Jurkat, Clone E6-1 (cell line): ENCODE results near the gene DSCAML1.
"Not testable (repeated sequence)": the region's sequence is repeated elsewhere in the genome, so short reads cannot be mapped to it uniquely, and the experiment has no call there.

Experiments
- DNase-seq: peaks from one replicate; pipeline ENCODE4 v3.0.0-alpha.2; 2011; ENCODE audit warnings: low read depth, low spot score
- H3K4me3 ChIP-seq: 2 replicates; pipeline ENCODE4 v1.5.1; 2011; ENCODE audit warnings: mild to moderate bottlenecking, low read length, control low read depth, moderate library complexity

Gene DSCAML1

DNA sequence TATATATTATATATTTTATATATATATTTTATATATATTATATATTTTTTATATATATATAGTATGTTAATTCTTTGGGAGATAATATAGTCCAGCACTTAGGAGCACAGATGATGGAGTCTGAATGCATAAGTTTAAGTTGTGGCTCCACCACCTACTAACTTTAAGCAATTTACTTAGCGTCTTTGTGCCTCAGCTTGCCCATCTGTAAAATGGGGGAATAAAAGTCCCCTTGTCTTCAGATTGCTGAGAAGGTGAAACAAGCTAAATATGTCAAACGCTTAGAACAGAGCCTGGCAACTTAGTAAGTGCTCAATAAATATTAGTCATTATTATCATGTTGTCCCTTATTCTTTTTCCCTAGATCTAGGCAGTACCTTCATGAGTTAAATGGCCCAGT, 27.5 kb downstream of the DSCAML1 start:
- DNase-seq, result no peak
- H3K4me3 ChIP-seq, result no peak overlapping the region

DNA sequence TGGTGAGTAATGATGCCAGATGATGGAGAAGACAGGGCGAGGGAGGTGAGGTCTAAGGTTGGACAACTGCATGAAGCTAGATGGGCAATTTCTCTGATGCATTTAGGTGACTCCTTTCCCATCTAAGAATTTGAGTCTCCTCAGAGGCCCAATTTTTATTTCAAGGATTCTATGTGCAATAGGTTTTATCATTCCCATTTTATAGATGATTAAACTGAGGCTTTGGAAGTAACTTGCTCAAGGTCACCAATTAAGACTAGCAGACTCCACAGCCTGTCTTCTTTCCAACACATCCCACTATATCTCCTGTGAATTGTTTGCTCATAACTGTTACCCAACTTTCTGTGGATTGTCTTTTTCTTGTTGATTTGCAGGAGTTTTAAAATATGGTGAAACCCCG, 28.5 kb downstream of the DSCAML1 start:
- DNase-seq, result no peak

GRCh38 chr11:117767071-117767470, 29.9 kb downstream of the DSCAML1 start:
- DNase-seq, result no peak
- H3K4me3 ChIP-seq, result no peak overlapping the region

More for the DNA sequence above, 28.5 kb downstream of the DSCAML1 start:
- no peak overlapping the region for H3K4me3 ChIP-seq

DNA sequence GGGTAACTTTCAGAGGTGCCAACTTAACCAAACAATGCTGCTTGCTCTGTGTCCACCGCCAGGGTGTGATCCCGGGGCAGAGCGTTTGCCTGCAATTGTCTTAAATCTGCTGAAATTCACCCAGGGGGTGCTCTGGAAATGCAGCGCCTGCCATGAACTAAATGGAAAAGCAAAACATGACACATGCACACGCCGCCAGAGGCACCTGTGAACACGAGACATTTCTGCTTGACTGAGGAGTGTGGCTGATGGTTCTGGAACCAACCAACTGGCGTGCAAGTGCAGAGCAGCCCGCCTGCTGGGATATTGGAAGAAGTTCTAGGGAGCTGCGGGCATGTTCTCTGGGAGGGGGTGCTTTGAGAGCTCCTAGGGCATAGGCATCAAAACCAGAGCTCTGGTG, 30.4 kb downstream of the DSCAML1 start:
- H3K4me3 ChIP-seq, result no peak overlapping the region
- no peak for DNase-seq

DNA sequence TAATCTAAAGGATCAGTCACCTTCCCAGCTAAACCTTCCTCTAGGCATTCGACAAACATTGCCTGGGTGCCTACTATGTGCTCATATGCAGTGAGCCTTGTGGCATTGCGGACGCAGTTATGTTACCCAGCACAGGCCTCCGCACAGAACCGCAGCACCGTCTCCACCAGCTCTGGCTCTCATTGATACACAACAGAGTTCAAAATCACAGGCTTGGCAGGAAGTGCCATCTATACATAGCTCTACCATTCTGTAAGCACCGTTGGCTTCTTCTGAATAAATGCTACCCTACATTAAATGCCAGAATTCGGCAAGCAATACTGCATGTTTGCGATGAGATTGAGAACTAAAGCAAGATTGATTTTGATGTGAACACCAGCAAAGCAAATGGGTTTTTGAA, 31.0 kb downstream of the DSCAML1 start:
- no peak for DNase-seq
- no peak overlapping the region for H3K4me3 ChIP-seq

- DNase-seq, result no peak
- no peak overlapping the region for H3K4me3 ChIP-seq
Measured at GRCh38 chr11:117765068-117765467, 31.9 kb downstream of the DSCAML1 start.

- not testable (repeated sequence) for DNase-seq, H3K4me3 ChIP-seq
Measured at GRCh38 chr11:117763465-117763864, 33.6 kb downstream of the DSCAML1 start.

DNA sequence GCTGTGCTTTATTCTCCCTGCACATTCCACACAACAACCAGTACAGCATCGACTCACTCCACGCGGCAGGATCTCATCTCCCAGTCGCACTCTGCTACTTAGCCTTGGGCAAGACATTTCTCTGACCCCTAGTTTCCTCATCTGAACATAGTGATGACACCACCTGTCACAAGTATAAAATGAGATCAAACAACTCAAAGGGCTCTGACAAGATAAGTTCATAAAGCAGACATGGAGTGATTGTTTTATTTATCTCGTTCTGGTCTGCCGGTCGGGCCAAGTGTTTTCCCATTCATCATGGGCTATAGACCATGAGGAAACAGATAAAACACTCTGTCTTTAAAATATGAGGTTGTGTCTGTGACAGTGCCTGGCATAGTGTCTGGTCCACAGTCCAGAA, 35.0 kb downstream of the DSCAML1 start:
- DNase-seq, result no peak
- no peak overlapping the region for H3K4me3 ChIP-seq

- no peak for DNase-seq
- H3K4me3 ChIP-seq, result no peak overlapping the region
Measured at GRCh38 chr11:117759305-117759704, 37.7 kb downstream of the DSCAML1 start.

DNA sequence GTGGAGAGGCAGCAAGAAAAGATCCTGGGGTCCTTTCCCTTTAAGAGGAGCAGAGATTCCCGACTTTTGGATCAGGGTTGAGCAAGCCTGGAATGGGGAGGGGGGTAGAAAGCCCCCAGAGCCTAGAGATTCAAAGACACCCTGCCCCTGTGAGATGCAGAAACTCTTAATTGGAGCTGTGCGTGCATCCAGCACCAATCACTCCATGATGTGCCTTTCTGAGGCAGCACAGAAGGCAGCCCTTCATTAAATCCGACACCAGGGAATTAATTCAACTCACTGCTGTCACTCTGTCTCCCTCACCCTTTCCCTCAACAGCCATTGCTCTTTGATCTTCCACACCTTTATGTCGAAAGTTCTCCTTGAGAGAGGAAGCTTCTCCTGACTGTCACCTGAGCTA, 43.0 kb downstream of the DSCAML1 start:
- no peak overlapping the region for H3K4me3 ChIP-seq
- DNase-seq, result no peak

DNA sequence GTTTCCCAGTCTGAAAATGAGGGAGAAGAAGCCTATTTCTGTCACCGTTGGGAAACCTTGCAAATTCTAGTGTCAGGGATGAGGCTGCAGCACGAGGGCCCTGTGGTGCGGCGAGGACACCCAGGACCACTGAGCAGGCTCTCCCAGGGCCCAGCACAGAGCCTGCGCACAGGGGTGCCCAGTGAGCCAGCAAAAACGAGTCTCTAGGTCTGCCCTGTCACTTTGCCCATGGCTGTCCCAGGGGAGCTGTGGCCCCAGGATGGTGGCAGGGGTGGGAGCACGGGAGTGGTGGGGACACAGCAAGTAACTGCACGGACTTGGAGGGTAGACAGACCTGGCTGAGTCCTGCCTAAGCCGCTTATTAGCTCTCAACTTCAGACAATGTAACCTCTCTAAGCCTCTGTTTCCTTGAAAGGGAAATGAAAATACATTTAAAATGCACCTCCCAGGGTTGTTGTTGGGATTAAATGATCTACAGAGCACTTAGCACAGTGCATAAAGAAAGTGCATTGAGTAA, 44.2 kb downstream of the DSCAML1 start:
- H3K4me3 ChIP-seq, result no peak overlapping the region
- DNase-seq, result no peak

- no peak overlapping the region for H3K4me3 ChIP-seq
- no peak for DNase-seq
Measured at GRCh38 chr11:117752071-117752470, 44.9 kb downstream of the DSCAML1 start.

DNA sequence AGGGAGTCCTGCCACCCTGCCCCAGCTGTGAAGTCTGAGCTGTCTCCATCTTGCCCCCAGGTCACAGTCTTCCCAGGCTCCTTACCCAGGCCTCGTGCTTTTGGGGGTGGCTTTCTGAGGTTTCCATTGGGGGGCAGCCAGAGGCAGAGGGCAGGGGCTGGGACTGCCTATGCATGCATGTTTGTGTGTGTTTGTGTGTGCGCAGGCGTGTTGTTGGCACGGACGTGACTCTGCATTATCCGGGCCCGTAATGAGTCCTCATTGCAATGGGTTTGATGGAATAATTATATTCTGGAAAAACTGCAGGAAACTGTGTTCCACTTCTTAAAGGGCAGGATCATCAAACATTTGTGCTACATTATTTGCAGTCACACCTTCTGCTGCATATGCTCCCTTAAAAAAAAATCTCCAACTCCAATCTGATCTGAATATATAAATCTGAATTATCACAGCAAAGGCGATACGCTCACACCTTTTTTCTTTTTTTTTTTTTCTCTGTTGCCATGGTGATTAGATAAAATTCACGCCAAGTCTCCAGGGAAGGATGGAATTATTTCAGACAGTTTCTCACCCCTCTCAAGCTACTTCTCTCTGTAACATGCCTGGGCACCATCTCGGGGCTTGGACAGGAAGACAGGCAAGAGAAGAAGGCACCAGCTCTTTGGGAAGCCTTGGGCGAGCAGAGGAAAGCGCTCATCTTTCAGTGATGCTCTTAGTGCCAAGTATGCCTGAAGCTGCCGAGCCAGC, 45.9 kb downstream of the DSCAML1 start:
- H3K4me3 ChIP-seq, result no peak overlapping the region
- DNase-seq, result no peak

DNA sequence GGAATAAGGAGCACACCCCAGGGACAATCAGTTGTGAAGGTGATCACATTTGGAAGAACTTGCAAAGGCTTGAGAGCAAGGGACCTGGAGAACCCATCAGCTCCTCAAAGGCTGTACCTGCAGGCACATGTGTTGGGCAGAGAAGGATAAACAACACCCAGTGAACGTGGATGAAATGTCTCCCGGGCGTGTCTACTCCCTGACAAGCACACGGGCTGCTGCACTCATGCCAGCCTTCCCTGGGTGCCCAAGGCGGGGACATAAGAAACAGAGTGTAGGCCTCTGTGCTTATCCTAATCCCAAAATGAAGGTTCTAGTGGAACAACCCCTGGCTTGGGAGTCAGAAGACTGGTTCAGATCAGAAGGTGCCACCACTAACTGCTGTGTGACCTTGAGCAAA, 46.7 kb downstream of the DSCAML1 start:
- H3K4me3 ChIP-seq, result no peak overlapping the region
- no peak for DNase-seq

GRCh38 chr11:117749541-117749910, 47.5 kb downstream of the DSCAML1 start:
- no peak overlapping the region for H3K4me3 ChIP-seq
- DNase-seq, result no peak

GRCh38 chr11:117748771-117749540, 48.1 kb downstream of the DSCAML1 start:
- H3K4me3 ChIP-seq, result no peak overlapping the region
- DNase-seq, result no peak

DNA sequence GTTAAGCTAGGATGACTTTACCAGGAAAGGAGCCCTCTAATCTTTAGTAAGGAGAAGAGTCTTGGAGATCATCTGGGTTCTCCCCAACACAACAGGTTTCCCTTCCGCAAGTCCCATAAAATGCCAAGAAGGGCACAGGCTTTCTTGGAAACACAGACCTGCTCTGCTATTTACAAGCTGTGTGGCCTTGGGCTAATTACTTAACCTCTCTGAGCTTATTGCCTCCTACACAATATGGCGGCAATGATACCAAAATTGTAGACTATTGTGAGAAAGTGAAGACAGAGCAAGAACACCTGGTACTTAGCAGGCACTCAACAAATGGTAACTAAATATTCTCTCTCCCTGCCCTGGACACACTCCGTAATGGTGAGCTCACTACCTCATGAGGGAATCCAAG, 49.1 kb downstream of the DSCAML1 start:
- DNase-seq, result no peak
- H3K4me3 ChIP-seq, result no peak overlapping the region

GRCh38 chr11:117745346-117745745, 51.7 kb downstream of the DSCAML1 start:
- DNase-seq, result no peak
- H3K4me3 ChIP-seq, result no peak overlapping the region

GRCh38 chr11:117744471-117745150, 52.4 kb downstream of the DSCAML1 start:
- no peak overlapping the region for H3K4me3 ChIP-seq
- no peak for DNase-seq
